ENCODE results near the gene ZBTB26. TPM values are rescaled to one million over a fixed set of nuclear protein-coding genes. Genes with fewer than 3 reads are reported as not detected.
A peak's percentile ranks its signal among the peaks of the same experiment; 100 is the strongest.

The ZBTB26 gene
- total and polyA plus RNA-seq, 10 of the 15 experiments (the other 5 are each of a cell fraction or from before 2014, with no cell fraction given): 1.8 to 19.5 (median 4.5) TPM

GRCh38 chr9:122912964-122913673 is 18.2 kb downstream of the ZBTB26 start, which contains the start of gene ZBTB6 (continued):
- TF ChIP-seq NR2F1 (conservative IDR thresholded peaks at IDR 0.05) (no peak), RCOR1 (conservative IDR thresholded peaks at IDR 0.05; ENCODE audit: low read depth, low read length) (no peak; the same call in 1 of the 2 replicates), ATF2 (IDR thresholded peaks at IDR 0.05; ENCODE audit: low read length) (no peak), ESRRA (IDR thresholded peaks at IDR 0.05; ENCODE audit: low read length) (no peak), JUNB (IDR thresholded peaks at IDR 0.05) (peak; percentile 28; the same call in 1 of the 2 replicates), GATAD2B (conservative IDR thresholded peaks at IDR 0.05; ENCODE audit: low read depth) (peak; percentile 85; the same call in 1 of the 2 replicates), BMI1 (IDR thresholded peaks at IDR 0.05; ENCODE audit: borderline replicate concordance) (no peak), MYC (IDR thresholded peaks at IDR 0.05; ENCODE audit: insufficient read depth, insufficient read length, insufficient replicate concordance, low read length, severe bottlenecking) (peak; percentile 49), PRDM15 (CRISPR knock-in tag; IDR thresholded peaks at IDR 0.05) (no peak), POLR2AphosphoS5 (IDR thresholded peaks at IDR 0.05; ENCODE audit: low read length) (peak; percentile 97), POU2F2 (IDR thresholded peaks at IDR 0.05; ENCODE audit: borderline replicate concordance, low read depth, low read length) (peak; percentile 9; the same call in 1 of the 3 replicates), TCF3 (IDR thresholded peaks at IDR 0.05; ENCODE audit: borderline replicate concordance, insufficient read depth, low read depth, low read length) (peak; percentile 86), POLR2AphosphoS2 (IDR thresholded peaks at IDR 0.05; ENCODE audit: low read depth, low read length) (peak; percentile 60; the same call in 1 of the 2 replicates), MEF2A (IDR thresholded peaks at IDR 0.05; ENCODE audit: insufficient read depth, low read depth, low read length) (0 out of 2 replicates have a peak, but pooled peaks have one; percentile 6), MTA2 (IDR thresholded peaks at IDR 0.05; ENCODE audit: low read depth) (peak; percentile 91), CHD2 (IDR thresholded peaks at IDR 0.05; ENCODE audit: borderline replicate concordance, low read depth, low read length) (peak; percentile 91; the same call in 1 of the 2 replicates), ZNF24 (IDR thresholded peaks at IDR 0.05) (peak; percentile 39; the same call in 1 of the 2 replicates), ZBTB11 (CRISPR knock-in tag; IDR thresholded peaks at IDR 0.05) (peak; percentile 61), CHD1 (IDR thresholded peaks at IDR 0.05; ENCODE audit: low read depth, low read length) (0 out of 2 replicates have a peak, but pooled peaks have one; percentile 9), NFIC (IDR thresholded peaks at IDR 0.05; ENCODE audit: low read depth, low read length) (0 out of 2 replicates have a peak, but pooled peaks have one; percentile 40)
